ENCODE data around the gene RPS16. TPM values are rescaled to one million over a fixed set of nuclear protein-coding genes. Genes with fewer than 3 reads are reported as not detected.

Gene RPS16
- total RNA-seq, 2 experiments from 2014 or later = 3,146 to 3,331 TPM

DNA sequence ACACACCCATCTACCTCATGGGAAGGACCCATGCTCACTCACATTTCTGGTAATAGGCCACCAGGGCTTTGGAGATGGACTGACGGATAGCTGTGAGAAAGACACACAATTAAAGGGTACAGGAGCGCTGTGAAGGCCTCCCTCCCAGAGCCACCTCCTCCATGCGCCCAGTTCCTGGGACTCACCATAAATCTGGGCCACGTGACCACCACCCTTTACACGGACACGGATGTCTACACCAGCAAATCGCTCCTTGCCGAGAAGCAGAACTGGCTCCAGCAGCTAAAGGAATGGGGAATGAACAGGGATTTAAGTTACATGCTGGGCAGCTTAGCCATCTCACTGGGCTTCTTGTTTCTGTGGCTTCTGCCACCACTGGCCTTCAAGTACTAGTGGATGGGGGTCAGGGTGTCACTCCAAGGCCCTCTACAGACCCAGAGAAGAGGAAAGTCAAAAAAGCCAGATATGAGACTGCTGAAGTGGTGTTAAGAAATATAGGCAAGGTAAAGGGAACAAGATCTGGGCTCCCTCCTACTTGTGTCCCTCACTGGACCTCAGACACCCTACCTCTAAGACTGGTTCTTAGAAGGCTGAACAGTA is 2.2 kb downstream of the RPS16 start:
- ATAC-seq (no peak), DNase-seq (no peak)
- Mint-ChIP-seq H3K36me3 (ENCODE audit: low read depth) (peaks cover 36% of the 10 kb centered on the region), H3K4me1 (peaks cover 50% of the 10 kb centered on the region), H3K4me3 (peak overlapping the region; percentile 99), H3K9me3 (ENCODE audit: low read depth) (no peaks in the 10 kb centered on the region), H3K27ac (peak overlapping the region; percentile 86), H3K27me3 (no peaks in the 10 kb centered on the region)
- ChIA-PET CTCF (interaction anchor here (0.6 to 2.9 kb wide), 3 partner anchors 22 to 101 kb away, joined by 3 to 10 read pairs (median 4); partner anchors contain the start of genes MED29, PAF1 and PLEKHG2), POLR2A (interaction anchor here (0.7 to 0.9 kb wide), 2 partner anchors 12 to 22 kb away, joined by 3 to 4 read pairs; partner anchors contain the start of gene SUPT5H)
- intact Hi-C loops (cut with DNase I, micrococcal nuclease) = loop anchor here in 1 of 2 experiments (5.0 kb wide), 1 partner anchor 36 kb away; no protein-coding TSS in a partner anchor

GRCh38 chr19:39432677-39433025 is 3.1 kb downstream of the RPS16 start:
- POLR2A ChIA-PET = interaction anchor here (0.6 to 2.6 kb wide), 4 partner anchors 31 to 581 kb away, joined by 3 to 10 read pairs (median 4); partner anchors contain the start of gene MED29
- intact Hi-C loops (cut with DNase I, micrococcal nuclease) = loop anchor here in 1 of 2 experiments (5.0 kb wide), 1 partner anchor 35 kb away; no protein-coding TSS in a partner anchor
- peak overlapping the region; percentile 86 for H3K27ac Mint-ChIP-seq
- CTCF ChIA-PET = interaction anchor here (1.1 to 2.9 kb wide), 3 partner anchors 18 to 35 kb away, joined by 3 to 10 read pairs (median 3); partner anchors contain the start of gene PLEKHG2
- H3K27me3 Mint-ChIP-seq = no peaks in the 10 kb centered on the region
- peaks cover 36% of the 10 kb centered on the region for H3K36me3 Mint-ChIP-seq (ENCODE audit: low read depth)
- H3K4me1 Mint-ChIP-seq = peaks cover 50% of the 10 kb centered on the region
- no peak for ATAC-seq
- H3K4me3 Mint-ChIP-seq = peak overlapping the region; percentile 99
- no peaks in the 10 kb centered on the region for H3K9me3 Mint-ChIP-seq (ENCODE audit: low read depth)
- no peak for DNase-seq

- ChIA-PET CTCF (interaction anchor here (0.7 to 1.3 kb wide), 5 partner anchors 10 to 114 kb away, joined by 3 to 4 read pairs (median 3); partner anchors contain the start of genes MED29 and PAF1), POLR2A (interaction anchor here (0.5 to 2.6 kb wide), 6 partner anchors 15 to 589 kb away, joined by 3 to 10 read pairs (median 4); partner anchors contain the start of genes SUPT5H and TIMM50)
- H3K4me3 Mint-ChIP-seq = peak overlapping the region; percentile 28
- peak overlapping the region; percentile 89 for H3K27ac Mint-ChIP-seq
- H3K27me3 Mint-ChIP-seq = no peaks in the 10 kb centered on the region
- peaks cover 40% of the 10 kb centered on the region for H3K4me1 Mint-ChIP-seq
- DNase-seq = peak; percentile 86
- no peaks in the 10 kb centered on the region for H3K9me3 Mint-ChIP-seq (ENCODE audit: low read depth)
- peaks cover 36% of the 10 kb centered on the region for H3K36me3 Mint-ChIP-seq (ENCODE audit: low read depth)
- intact Hi-C loops (cut with DNase I, micrococcal nuclease) = loop anchor here (1.0 to 5.0 kb wide), 8 partner anchors 14 to 80 kb away; partner anchors contain the start of genes PLEKHG2 (in 2 of the 2), SUPT5H (in 2 of the 2), MED29 (in 1 of the 2) and PAF1 (in 1 of the 2)
- peak; percentile 81 for ATAC-seq
Measured at GRCh38 chr19:39430675-39431593, 4.8 kb downstream of the RPS16 start.

- Mint-ChIP-seq H3K9me3 (ENCODE audit: low read depth) (no peaks in the 10 kb centered on the region), H3K27ac (no peak overlapping the region), H3K4me1 (peaks cover 25% of the 10 kb centered on the region), H3K4me3 (no peak overlapping the region), H3K36me3 (ENCODE audit: low read depth) (peaks cover 16% of the 10 kb centered on the region), H3K27me3 (no peaks in the 10 kb centered on the region)
- intact Hi-C loops (cut with DNase I, micrococcal nuclease) = no loop called here
- ATAC-seq = no peak
- POLR2A ChIA-PET = interaction anchor here (1.2 to 3.1 kb wide), 4 partner anchors 7 to 27 kb away, joined by 3 to 12 read pairs (median 4); partner anchors contain the start of gene RPS16
- DNase-seq = no peak
- CTCF ChIA-PET = interaction anchor here (1.1 to 2.5 kb wide), 3 partner anchors 16 to 104 kb away, joined by 3 to 9 read pairs (median 3); partner anchors contain the start of gene PLEKHG2
Measured at GRCh38 chr19:39428283-39429112, 7.3 kb downstream of the RPS16 start.

- Mint-ChIP-seq H3K36me3 (ENCODE audit: low read depth) (peaks cover 11% of the 10 kb centered on the region), H3K27me3 (no peaks in the 10 kb centered on the region), H3K9me3 (ENCODE audit: low read depth) (no peaks in the 10 kb centered on the region), H3K4me3 (no peak overlapping the region), H3K4me1 (peaks cover 17% of the 10 kb centered on the region), H3K27ac (no peak overlapping the region)
- intact Hi-C loops (cut with DNase I, micrococcal nuclease) = no loop called here
- ATAC-seq (no peak), DNase-seq (no peak)
- ChIA-PET POLR2A (interaction anchor here (1.0 to 3.1 kb wide), 5 partner anchors 8 to 93 kb away, joined by 3 to 12 read pairs (median 3); partner anchors contain the start of gene RPS16), CTCF (interaction anchor here (0.6 to 2.5 kb wide), 9 partner anchors 8 to 305 kb away, joined by 3 to 9 read pairs (median 3); partner anchors contain the start of genes PLEKHG2 and RPS16)
Measured at GRCh38 chr19:39427707-39428106, 8.0 kb downstream of the RPS16 start.

DNA sequence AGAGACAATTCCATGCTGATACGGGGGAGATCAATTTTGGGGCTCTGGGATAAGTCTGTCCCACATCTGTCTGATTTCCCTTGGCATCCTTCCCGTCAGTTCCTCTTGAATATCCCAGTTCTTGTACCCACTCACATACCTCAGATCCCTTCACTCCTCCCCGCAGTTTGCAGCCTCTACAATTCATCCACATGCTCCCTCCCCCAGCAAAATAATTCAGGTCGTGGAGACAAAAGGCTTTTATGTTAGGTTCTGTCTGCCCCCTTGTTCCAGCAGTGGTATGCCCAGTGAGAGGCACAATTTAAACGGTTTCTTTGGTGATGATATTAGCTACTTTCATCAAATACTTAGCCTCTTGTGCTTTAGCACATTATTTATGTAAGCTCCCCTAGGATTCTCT is 9.6 kb downstream of the RPS16 start:
- Mint-ChIP-seq H3K4me1 (peaks cover 9% of the 10 kb centered on the region), H3K27me3 (no peaks in the 10 kb centered on the region), H3K36me3 (ENCODE audit: low read depth) (peaks cover 13% of the 10 kb centered on the region), H3K9me3 (ENCODE audit: low read depth) (no peaks in the 10 kb centered on the region), H3K27ac (peak overlapping the region; percentile 17), H3K4me3 (no peak overlapping the region)
- intact Hi-C loops (cut with DNase I, micrococcal nuclease) = no loop called here
- CTCF ChIA-PET = interaction anchor here (0.9 to 1.3 kb wide), 3 partner anchors 9 to 106 kb away, joined by 3 to 7 read pairs (median 3); partner anchors contain the start of gene RPS16
- POLR2A ChIA-PET = interaction anchor here (3.1 kb wide), 1 partner anchor 9 kb away, joined by 12 read pairs; the partner anchor contains the start of gene RPS16
- DNase-seq (no peak), ATAC-seq (no peak)

DNA sequence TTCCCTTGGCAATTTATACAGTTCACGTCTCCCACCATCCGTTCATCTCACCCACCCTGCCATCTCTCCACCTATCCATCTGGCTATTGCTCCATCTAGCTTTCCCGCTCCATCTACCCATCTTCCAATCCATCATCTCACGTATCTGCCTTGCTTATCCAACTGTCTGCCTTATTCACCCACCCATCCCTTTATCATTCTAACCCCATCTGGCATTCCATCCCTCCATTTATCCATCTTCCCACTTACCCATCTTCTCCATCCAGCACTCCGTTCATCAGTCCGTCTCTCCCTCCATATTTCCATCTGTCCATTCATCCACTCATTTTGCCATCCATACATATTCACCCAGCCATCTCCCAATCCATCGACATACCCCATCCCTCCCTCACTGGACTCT is 10.0 kb downstream of the RPS16 start:
- DNase-seq (no peak), ATAC-seq (no peak)
- H3K36me3 Mint-ChIP-seq (ENCODE audit: low read depth) = peaks cover 13% of the 10 kb centered on the region
- no peaks in the 10 kb centered on the region for H3K9me3 Mint-ChIP-seq (ENCODE audit: low read depth)
- H3K27me3 Mint-ChIP-seq = no peaks in the 10 kb centered on the region
- no peak overlapping the region for H3K4me3 Mint-ChIP-seq
- H3K4me1 Mint-ChIP-seq = peaks cover 5% of the 10 kb centered on the region
- ChIA-PET POLR2A (interaction anchor here (3.1 kb wide), 1 partner anchor 10 kb away, joined by 12 read pairs; the partner anchor contains the start of gene RPS16), CTCF (interaction anchor here (1.1 to 1.3 kb wide), 2 partner anchors 10 to 107 kb away, joined by 3 read pairs; partner anchors contain the start of gene RPS16)
- intact Hi-C loops (cut with DNase I, micrococcal nuclease) = no loop called here
- H3K27ac Mint-ChIP-seq = no peak overlapping the region

GRCh38 chr19:39424934-39425333 is 10.8 kb downstream of the RPS16 start:
- no peak for ATAC-seq
- CTCF ChIA-PET = interaction anchor here (1.0 to 1.1 kb wide), 2 partner anchors 11 to 108 kb away, joined by 3 to 5 read pairs; partner anchors contain the start of gene EID2B

GRCh38 chr19:39423258-39424086 is 12.3 kb downstream of the RPS16 start:
- H3K27ac Mint-ChIP-seq = no peak overlapping the region
- no peak for ATAC-seq
- peaks cover 19% of the 10 kb centered on the region for H3K36me3 Mint-ChIP-seq (ENCODE audit: low read depth)
- H3K4me1 Mint-ChIP-seq = no peaks in the 10 kb centered on the region
- no peaks in the 10 kb centered on the region for H3K9me3 Mint-ChIP-seq (ENCODE audit: low read depth)
- no peak overlapping the region for H3K4me3 Mint-ChIP-seq
- DNase-seq = no peak
- intact Hi-C loops (cut with DNase I, micrococcal nuclease) = no loop called here
- H3K27me3 Mint-ChIP-seq = no peaks in the 10 kb centered on the region
- ChIA-PET POLR2A (no interaction called here), CTCF (interaction anchor here (1.0 to 1.2 kb wide), 2 partner anchors 9 to 51 kb away, joined by 3 read pairs; no protein-coding TSS in a partner anchor)

More at GRCh38 chr19:39424934-39425333, 10.8 kb downstream of the RPS16 start:
- POLR2A ChIA-PET = no interaction called here
- no peak for DNase-seq
- intact Hi-C loops (cut with DNase I, micrococcal nuclease) = no loop called here
- no peaks in the 10 kb centered on the region for H3K4me1 Mint-ChIP-seq
- H3K4me3 Mint-ChIP-seq = no peak overlapping the region
- peaks cover 15% of the 10 kb centered on the region for H3K36me3 Mint-ChIP-seq (ENCODE audit: low read depth)
- H3K27me3 Mint-ChIP-seq = no peaks in the 10 kb centered on the region
- H3K27ac Mint-ChIP-seq = no peak overlapping the region
- H3K9me3 Mint-ChIP-seq (ENCODE audit: low read depth) = no peaks in the 10 kb centered on the region

All from activated CD4-positive, alpha-beta T cell treated with anti-CD3 and anti-CD28 coated beads for 36 hours (primary cell).